G401 (cell line): Measurements from ENCODE around the gene DGKG. TPM values are rescaled to one million over a fixed set of nuclear protein-coding genes. Genes with fewer than 3 reads are reported as not detected.

Experiments
- DNase-seq: peaks from one replicate; pipeline ENCODE4 v3.0.0-alpha.2; 2015; ENCODE audit warnings: low spot score
- in situ Hi-C: cut with HindIII; loops from 2 replicates; pipeline ENCODE4 v1.10.0; 2016; ENCODE audit warnings: low sequenced_read_pairs, mixed read lengths
- total RNA-seq: library from RNA; depleted of rRNA; stranded (reverse); fragments of >200 nt; shearing (Covaris generic); gene quantifications from 2 replicates; pipeline ENCODE4 v1.2.3, GENCODE V29; 2014

The DGKG gene
- total RNA-seq, 1 experiment from 2014 or later: not detected

- in situ Hi-C loops: no loop called here
- no peak for DNase-seq
Observed at GRCh38 chr3:186254676-186255650, 107.1 kb downstream of the DGKG start.

- no peak for DNase-seq
- in situ Hi-C loops: no loop called here
Observed at GRCh38 chr3:186251948-186252619, 110.0 kb downstream of the DGKG start.

DNA sequence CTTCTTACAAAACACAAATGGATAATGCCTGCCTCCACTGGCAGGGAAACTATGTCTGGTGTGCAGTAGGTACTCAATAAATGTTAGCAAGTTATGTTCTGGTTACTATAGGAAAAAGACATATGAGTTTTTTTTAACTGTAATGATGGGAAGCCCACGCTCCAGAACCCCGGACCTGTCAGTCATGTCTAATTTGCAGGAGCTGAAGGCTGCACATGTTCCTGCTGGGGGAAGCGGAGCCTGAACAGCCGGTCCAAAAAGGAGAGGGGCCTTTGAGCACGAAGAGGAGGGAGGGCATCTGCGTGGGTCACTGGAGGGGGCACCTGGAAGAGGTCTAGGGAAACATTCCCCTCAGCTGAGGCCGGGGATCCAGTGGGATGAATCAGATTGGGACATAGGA, 113.2 kb downstream of the DGKG start:
- in situ Hi-C loops: no loop called here

GRCh38 chr3:186247821-186248814, 113.9 kb downstream of the DGKG start:
- peak; percentile 48 for DNase-seq
- in situ Hi-C loops: no loop called here

More for the DNA sequence above, 113.2 kb downstream of the DGKG start:
- no peak for DNase-seq

GRCh38 chr3:186246941-186247340, 115.1 kb downstream of the DGKG start:
- in situ Hi-C loops: no loop called here
- DNase-seq: no peak

DNA sequence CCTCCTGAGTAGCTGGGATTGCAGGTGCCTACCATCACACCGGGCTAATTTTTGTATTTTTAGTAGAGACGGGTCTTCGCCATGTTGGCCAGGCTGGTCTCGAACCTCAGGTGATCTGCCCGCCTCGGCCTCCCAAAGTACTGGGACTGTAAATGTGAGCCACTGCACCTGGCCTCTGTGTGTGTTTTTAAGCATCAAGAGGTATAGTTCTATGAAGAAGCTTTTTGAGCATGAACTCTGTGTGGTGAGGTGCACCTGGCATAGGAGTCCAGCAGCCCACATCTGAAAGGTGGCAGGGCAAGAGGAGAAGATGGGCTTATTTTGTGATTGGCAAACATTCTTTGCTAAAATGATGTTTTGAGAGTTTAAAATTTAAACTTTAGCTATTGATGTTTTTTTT, 118.0 kb downstream of the DGKG start:
- no peak for DNase-seq
- in situ Hi-C loops: no loop called here

DNA sequence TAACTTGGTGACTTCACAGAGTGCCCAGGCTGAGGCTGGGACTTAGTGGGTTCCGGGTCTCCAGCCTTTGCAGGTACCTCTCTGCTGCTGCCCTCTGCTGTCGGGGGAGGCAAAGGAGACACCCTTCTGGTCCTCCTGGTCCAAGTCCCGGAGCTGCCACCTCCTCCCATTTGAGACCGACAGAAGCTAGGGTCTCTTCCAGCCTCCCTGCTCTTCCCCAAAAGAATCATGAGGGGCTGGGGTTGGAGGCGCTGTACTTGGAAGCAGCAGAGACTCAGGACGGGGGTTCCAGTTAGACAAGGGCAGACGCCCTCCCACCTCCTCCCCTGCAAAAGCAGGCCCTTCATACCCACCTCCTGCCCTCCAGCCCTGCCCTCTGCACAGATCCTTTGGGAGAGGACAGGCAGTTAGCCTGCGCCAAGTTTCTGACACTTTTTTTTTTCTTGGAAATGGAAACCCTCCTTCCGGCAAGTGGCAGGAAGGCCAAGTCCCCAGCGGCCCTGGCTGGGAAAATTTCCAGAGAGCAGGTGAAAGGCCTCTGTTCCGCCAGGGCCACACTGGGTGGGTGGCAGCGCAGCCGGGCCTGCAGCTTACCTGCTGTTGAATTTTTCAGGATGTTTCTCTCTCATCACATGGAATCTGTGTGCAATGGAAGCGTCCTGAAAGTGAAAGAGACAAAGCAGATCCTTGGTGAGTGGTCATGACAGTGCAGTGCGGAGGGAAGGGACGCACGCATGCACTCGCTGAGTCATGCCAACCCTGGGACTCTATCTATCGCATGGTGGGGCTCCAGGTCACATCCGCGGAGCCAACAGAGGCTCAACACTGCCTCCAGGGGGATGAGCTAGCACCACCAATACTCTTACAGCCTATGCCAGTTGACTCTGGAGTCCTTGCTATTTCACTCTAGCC, 119.9 kb downstream of the DGKG start:
- DNase-seq: peak; percentile 63
- in situ Hi-C loops: no loop called here

DNA sequence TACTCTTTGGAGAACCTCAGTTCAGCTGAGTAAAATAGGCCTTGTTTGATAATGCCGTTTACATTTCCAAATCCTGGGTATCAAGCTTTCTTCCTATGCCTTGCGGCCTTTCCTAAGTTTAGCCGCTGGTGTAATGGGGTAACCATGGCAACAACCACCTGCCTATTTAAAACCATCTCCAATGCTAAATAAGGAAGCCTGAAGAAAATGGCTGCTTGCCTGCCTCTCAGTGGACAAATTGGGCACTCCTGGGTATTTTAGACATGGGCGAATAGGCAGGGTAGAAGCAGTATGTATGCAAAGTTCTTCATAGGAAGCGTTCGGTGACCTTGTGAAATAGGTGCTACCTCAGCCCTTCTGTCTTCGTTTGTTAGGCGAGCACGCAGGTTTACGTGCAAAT, 122.7 kb downstream of the DGKG start:
- in situ Hi-C loops: no loop called here
- DNase-seq: peak; percentile 91

DNA sequence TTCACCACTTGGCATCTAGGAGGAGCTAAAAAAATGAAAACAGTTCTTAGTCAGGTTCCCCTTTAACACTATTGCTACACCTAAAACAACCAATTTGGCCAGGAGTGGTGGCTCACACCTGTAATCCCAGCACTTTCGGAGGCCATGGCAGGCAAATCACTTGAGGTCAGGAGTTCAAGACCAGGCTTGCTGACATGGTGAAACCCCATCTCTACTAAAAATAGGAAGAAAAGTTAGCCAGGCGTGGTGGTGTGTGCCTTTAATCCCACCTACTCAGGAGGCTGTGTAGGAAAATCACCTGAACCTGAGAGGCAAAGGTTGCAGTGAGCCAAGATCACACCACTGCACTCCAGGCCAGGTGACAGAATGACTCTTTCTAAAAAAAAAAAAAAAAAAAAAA, 124.1 kb downstream of the DGKG start:
- in situ Hi-C loops: no loop called here
- no peak for DNase-seq

- DNase-seq: no peak
- in situ Hi-C loops: no loop called here
Observed at GRCh38 chr3:186236357-186237020, 125.5 kb downstream of the DGKG start.

DNA sequence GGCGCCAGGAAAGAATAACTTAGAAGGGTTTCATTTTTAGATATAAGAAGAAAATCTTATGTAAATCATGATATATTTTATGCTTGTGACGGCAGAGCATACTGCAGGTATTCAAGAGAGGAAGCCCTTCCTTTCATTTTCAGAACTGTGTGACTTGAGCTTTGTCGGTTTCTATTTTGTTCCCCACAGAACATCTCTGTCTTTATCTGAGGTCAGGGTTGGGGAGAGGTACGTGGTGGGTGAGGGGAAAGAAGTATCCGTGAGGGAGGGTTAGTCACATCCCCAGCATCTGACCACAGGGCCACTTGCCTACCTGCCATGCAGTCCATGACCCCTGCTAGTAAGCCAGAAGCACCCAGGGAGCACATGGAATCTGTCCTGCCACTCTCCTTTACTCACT, 126.5 kb downstream of the DGKG start:
- in situ Hi-C loops: no loop called here
- DNase-seq: no peak

DNA sequence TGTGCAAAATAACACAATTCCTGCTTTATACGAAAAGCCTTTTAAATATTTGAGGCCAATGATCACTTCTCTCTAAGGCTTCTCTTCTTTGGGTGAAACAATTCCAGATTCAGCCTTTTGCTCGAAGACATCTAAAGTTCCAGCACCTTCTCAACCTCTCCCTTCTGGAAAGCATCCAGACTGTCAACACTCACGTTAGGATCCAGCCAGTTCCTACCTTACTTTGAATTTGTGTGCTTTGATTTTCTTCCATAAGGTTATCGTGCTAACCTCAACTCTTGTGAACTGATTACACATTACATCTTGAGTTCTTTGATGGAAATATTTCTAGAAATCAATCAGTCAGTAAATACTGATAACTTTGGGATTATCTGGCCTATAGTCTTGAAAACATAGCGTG, 127.9 kb downstream of the DGKG start:
- in situ Hi-C loops: no loop called here

DNA sequence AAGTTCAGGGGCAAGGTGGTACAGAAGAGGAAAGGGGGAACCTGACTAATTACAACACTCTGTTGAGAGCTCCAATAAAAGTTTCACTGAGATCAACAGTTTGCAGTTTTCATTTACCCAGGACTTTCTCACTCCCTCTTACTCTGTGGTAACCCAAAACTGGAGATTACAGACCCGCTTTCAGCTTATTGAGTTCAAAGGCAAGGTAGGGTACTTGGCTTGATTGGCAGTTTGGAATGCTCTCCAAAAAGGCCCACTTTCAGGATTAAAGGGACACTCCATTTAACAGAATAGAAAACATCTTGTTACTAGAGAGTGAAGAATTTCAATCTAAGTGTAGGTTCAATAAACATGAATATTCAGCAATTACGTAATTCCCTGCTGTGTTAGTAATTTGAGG, 135.6 kb downstream of the DGKG start:
- in situ Hi-C loops: no loop called here
- DNase-seq: no peak

More for the DNA sequence above, 127.9 kb downstream of the DGKG start:
- DNase-seq: no peak

DNA sequence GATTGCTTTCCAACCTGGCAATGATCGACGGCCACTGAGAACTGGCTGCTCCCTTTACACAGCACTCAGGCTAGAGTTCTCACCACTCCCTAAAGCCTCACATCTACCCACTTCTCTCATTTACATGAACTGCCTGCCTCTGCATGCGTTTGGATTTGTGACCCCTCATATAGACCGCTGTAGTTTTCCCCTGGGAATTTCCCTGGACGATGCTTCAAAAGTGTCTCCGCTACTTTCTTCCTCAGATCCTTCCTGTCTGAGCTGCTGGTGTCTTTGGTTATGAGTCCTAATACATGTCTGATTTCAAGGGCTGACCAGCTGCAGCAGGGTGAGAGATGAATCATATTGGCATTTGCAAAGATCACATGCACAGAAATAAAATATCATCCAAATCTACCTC, 136.4 kb downstream of the DGKG start:
- no peak for DNase-seq
- in situ Hi-C loops: no loop called here

- no peak for DNase-seq
- in situ Hi-C loops: no loop called here
Observed at GRCh38 chr3:186224041-186224610, 137.9 kb downstream of the DGKG start.

- in situ Hi-C loops: no loop called here
- no peak for DNase-seq
Observed at GRCh38 chr3:186223476-186223875, 138.6 kb downstream of the DGKG start.

DNA sequence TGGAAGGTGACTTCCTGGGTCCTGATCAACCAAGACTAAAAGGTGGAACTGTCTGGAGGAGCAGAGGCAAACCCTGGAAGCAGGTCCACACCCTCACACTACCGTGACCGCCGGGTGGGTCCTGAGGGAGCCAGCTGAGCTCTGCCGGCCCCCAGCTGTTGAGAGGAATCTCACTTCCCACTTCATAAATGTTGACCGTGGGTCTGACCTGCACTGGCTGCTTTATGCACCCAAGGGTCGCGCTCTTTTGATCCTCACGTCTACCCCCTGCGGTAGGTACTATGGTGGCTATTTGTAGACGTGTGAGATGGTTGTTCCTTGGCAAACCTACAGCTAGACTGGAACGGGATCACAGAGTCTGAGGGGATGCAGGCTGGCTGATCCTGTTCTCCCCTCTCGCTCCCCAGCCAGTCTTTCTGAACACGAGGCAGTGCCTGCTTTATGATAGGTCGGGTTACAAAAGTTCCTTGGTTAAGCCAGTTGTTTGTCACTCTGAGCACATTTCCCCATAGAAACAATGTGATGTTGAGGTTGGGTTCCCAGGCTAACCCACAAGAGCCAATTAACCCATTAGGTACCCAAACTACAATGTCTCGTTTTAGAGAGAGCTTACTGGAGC, 140.2 kb downstream of the DGKG start:
- no peak for DNase-seq
- in situ Hi-C loops: no loop called here
